Measurements from ENCODE around the gene HTT. TPM values are rescaled to one million over a fixed set of nuclear protein-coding genes. Genes with fewer than 3 reads are reported as not detected.

Gene HTT
- total and polyA plus RNA-seq, 2 of the 13 experiments (the other 11 are each of a cell fraction or from before 2014, with no cell fraction given) = 17.5 to 19.5 TPM

DNA sequence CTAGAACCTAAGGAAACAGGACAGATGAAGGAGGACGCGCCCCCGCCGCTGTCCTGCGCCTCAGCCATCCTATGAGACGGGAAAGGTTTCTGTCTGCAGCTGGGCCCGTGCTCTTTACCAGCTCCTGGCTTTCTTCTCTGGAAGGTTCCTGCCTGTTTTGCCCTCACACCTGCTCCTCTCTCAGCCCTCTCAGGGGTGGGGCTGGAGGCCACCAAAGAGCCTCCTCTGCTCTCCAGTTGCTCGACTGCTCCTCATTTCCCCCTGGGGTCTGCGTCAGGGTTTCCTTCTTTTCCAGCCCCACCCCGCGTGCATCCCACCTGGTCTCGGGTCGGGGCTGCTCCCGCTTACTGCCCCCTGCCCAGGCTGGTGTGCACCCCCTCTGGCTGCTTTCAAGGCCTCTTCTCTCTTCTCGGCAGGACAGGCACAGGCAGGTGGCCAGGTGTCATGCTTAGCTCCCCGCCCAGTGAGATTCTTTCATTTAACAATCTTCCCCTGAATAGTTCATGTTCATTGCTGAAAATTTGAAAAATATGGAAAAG is 4.8 kb upstream of the HTT start:
- Histone ChIP-seq H3K79me2 (ENCODE audit: insufficient read depth, low read length) (no peaks in the 10 kb centered on the region), H4K20me1 (ENCODE audit: insufficient read depth, low read length) (no peaks in the 10 kb centered on the region), H3K4me2 (ENCODE audit: low read depth, low read length) (no peak overlapping the region), H3K4me3 (replicated peaks in 1 of 3; ENCODE audit: insufficient read depth in 1 of 3, low read depth in 2 of 3, low read length in 3 of 3) (no peak overlapping the region), H3K9ac (ENCODE audit: insufficient read depth, low read depth, low read length) (no peak overlapping the region), H3K36me3 (replicated peaks in 1 of 2; ENCODE audit: control insufficient read depth in 1 of 2, insufficient read depth in 2 of 2, low read length in 2 of 2) (no peaks in the 10 kb centered on the region), H3K4me1 (ENCODE audit: insufficient read depth, low read length) (peaks cover 28% of the 10 kb centered on the region), H3K27me3 (ENCODE audit: control insufficient read depth in 1 of 2, insufficient read depth in 2 of 2, low read length in 2 of 2) (0 out of 5 replicates have a peak, but pooled peaks cover 0 to 2% of the 10 kb centered on the region in 2 experiments), H3K27ac (ENCODE audit: extremely low read length, insufficient read depth, low read length) (no peak overlapping the region), H2AFZ (ENCODE audit: low read length) (no peak overlapping the region), H3K9me3 (ENCODE audit: low read length) (no peaks in the 10 kb centered on the region)
- BruUV-seq (replicated peaks) = no TSS peak
- ChIA-PET POLR2A (no interaction called here), CTCF (ENCODE audit: low intra/inter-chr PET ratio, low total read pairs) (no interaction called here)
- intact Hi-C loops (cut with micrococcal nuclease; ENCODE audit: unreplicated experiment) (no loop called here), in situ Hi-C loops (cut with HindIII; ENCODE audit: extremely low pct_ligation_motif_present, low pct_unique_long_range_greater_than_20kb) (no loop called here)
- ATAC-seq (no peak), FAIRE-seq (no peak), DNase-seq (ENCODE audit: low spot score) (no peak)
- 76% methylated on average over 13 of the region's 16 CpGs for WGBS (ENCODE audit: low lambda C conversion rate)
- TF ChIP-seq JUNB (CRISPR knock-in tag; IDR thresholded peaks at IDR 0.05; ENCODE audit: borderline replicate concordance) = no peak
- TF ChIP-seq, protein P1, sequence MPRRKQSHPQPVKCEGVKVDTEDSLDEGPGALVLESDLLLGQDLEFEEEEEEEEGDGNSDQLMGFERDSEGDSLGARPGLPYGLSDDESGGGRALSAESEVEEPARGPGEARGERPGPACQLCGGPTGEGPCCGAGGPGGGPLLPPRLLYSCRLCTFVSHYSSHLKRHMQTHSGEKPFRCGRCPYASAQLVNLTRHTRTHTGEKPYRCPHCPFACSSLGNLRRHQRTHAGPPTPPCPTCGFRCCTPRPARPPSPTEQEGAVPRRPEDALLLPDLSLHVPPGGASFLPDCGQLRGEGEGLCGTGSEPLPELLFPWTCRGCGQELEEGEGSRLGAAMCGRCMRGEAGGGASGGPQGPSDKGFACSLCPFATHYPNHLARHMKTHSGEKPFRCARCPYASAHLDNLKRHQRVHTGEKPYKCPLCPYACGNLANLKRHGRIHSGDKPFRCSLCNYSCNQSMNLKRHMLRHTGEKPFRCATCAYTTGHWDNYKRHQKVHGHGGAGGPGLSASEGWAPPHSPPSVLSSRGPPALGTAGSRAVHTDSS (CRISPR knock-in tag; conservative IDR thresholded peaks at IDR 0.05) = no peak
- no peak for TF ChIP-seq ZNF792 (CRISPR knock-in tag; IDR thresholded peaks at IDR 0.05)
- TF ChIP-seq MED8 (CRISPR knock-in tag; IDR thresholded peaks at IDR 0.05; ENCODE audit: insufficient replicate concordance) = no peak
- no peak for TF ChIP-seq ZNF615 (CRISPR knock-in tag; IDR thresholded peaks at IDR 0.05; ENCODE audit: borderline replicate concordance)
- TF ChIP-seq ZNF672 (CRISPR knock-in tag; IDR thresholded peaks at IDR 0.05) = no peak
- no peak for TF ChIP-seq SALL2 (CRISPR knock-in tag; IDR thresholded peaks at IDR 0.05)
- TF ChIP-seq, protein P2, sequence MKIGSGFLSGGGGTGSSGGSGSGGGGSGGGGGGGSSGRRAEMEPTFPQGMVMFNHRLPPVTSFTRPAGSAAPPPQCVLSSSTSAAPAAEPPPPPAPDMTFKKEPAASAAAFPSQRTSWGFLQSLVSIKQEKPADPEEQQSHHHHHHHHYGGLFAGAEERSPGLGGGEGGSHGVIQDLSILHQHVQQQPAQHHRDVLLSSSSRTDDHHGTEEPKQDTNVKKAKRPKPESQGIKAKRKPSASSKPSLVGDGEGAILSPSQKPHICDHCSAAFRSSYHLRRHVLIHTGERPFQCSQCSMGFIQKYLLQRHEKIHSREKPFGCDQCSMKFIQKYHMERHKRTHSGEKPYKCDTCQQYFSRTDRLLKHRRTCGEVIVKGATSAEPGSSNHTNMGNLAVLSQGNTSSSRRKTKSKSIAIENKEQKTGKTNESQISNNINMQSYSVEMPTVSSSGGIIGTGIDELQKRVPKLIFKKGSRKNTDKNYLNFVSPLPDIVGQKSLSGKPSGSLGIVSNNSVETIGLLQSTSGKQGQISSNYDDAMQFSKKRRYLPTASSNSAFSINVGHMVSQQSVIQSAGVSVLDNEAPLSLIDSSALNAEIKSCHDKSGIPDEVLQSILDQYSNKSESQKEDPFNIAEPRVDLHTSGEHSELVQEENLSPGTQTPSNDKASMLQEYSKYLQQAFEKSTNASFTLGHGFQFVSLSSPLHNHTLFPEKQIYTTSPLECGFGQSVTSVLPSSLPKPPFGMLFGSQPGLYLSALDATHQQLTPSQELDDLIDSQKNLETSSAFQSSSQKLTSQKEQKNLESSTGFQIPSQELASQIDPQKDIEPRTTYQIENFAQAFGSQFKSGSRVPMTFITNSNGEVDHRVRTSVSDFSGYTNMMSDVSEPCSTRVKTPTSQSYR (CRISPR knock-in tag; IDR thresholded peaks at IDR 0.05; ENCODE audit: borderline replicate concordance) = no peak
- no peak for TF ChIP-seq ZNF724P (CRISPR knock-in tag; IDR thresholded peaks at IDR 0.05; ENCODE audit: borderline replicate concordance)
- no peak for TF ChIP-seq ZZZ3 (CRISPR knock-in tag; IDR thresholded peaks at IDR 0.05; ENCODE audit: borderline replicate concordance)
- TF ChIP-seq, protein P3, sequence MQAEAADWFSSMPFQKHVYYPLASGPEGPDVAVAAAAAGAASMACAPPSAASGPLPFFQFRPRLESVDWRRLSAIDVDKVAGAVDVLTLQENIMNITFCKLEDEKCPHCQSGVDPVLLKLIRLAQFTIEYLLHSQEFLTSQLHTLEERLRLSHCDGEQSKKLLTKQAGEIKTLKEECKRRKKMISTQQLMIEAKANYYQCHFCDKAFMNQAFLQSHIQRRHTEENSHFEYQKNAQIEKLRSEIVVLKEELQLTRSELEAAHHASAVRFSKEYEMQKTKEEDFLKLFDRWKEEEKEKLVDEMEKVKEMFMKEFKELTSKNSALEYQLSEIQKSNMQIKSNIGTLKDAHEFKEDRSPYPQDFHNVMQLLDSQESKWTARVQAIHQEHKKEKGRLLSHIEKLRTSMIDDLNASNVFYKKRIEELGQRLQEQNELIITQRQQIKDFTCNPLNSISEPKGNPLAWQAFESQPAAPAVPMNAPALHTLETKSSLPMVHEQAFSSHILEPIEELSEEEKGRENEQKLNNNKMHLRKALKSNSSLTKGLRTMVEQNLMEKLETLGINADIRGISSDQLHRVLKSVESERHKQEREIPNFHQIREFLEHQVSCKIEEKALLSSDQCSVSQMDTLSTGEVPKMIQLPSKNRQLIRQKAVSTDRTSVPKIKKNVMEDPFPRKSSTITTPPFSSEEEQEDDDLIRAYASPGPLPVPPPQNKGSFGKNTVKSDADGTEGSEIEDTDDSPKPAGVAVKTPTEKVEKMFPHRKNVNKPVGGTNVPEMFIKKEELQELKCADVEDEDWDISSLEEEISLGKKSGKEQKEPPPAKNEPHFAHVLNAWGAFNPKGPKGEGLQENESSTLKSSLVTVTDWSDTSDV (CRISPR knock-in tag; IDR thresholded peaks at IDR 0.05) = no peak
- TF ChIP-seq, protein P4, sequence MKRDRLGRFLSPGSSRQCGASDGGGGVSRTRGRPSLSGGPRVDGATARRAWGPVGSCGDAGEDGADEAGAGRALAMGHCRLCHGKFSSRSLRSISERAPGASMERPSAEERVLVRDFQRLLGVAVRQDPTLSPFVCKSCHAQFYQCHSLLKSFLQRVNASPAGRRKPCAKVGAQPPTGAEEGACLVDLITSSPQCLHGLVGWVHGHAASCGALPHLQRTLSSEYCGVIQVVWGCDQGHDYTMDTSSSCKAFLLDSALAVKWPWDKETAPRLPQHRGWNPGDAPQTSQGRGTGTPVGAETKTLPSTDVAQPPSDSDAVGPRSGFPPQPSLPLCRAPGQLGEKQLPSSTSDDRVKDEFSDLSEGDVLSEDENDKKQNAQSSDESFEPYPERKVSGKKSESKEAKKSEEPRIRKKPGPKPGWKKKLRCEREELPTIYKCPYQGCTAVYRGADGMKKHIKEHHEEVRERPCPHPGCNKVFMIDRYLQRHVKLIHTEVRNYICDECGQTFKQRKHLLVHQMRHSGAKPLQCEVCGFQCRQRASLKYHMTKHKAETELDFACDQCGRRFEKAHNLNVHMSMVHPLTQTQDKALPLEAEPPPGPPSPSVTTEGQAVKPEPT (CRISPR knock-in tag; IDR thresholded peaks at IDR 0.05; ENCODE audit: low read depth) = no peak
- TF ChIP-seq, protein P5, sequence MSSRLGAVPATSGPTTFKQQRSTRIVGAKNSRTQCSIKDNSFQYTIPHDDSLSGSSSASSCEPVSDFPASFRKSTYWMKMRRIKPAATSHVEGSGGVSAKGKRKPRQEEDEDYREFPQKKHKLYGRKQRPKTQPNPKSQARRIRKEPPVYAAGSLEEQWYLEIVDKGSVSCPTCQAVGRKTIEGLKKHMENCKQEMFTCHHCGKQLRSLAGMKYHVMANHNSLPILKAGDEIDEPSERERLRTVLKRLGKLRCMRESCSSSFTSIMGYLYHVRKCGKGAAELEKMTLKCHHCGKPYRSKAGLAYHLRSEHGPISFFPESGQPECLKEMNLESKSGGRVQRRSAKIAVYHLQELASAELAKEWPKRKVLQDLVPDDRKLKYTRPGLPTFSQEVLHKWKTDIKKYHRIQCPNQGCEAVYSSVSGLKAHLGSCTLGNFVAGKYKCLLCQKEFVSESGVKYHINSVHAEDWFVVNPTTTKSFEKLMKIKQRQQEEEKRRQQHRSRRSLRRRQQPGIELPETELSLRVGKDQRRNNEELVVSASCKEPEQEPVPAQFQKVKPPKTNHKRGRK (CRISPR knock-in tag; IDR thresholded peaks at IDR 0.05) = no peak
- no peak for TF ChIP-seq ZNF136 (CRISPR knock-in tag; IDR thresholded peaks at IDR 0.05; ENCODE audit: low read depth)

Measured in HepG2 (cell line).